B cell (primary cell): ENCODE measurements around the gene SYNJ1. TPM values are rescaled to one million over a fixed set of nuclear protein-coding genes. Genes with fewer than 3 reads are reported as not detected.

Source experiments
- ATAC-seq: fragments of 200-7000 bp; cut with Tn5 transposase; one replicate; pipeline ENCODE4 v1.10.0; 2021; ENCODE audit warnings: low read depth, mild to moderate bottlenecking, moderate number of reproducible peaks, moderate library complexity
- CTCF ChIA-PET: fragments of 350-600 bp; sonication (Branson Sonifier 250); formaldehyde crosslinking; loops from one replicate; lab custom pipeline; 2021; ENCODE audit warnings: antibody characterized with exemption, inconsistent platforms; lab: Charles Lee
- POLR2A ChIA-PET: fragments of 350-600 bp; sonication (Branson Sonifier 250); formaldehyde crosslinking; loops from one replicate; lab custom pipeline; 2021; ENCODE audit warnings: antibody characterized with exemption; lab: Charles Lee
- DNase-seq: peaks from one replicate; pipeline ENCODE4 v3.0.0; 2013
- H2AFZ ChIP-seq: 2 replicates; pipeline ENCODE4 v1.6.1; 2012; ENCODE audit warnings: mild to moderate bottlenecking, low read depth, low read length; ENCODE audit not compliant: insufficient read depth, poor library complexity, severe bottlenecking
- H3K27ac ChIP-seq, 2 donors: 1 replicate in 1 of 2; 2 replicates in 1 of 2; pipeline ENCODE4 v1.5.1; 2012 to 2013; ENCODE audit warnings: low read length in 2 of 2, mild to moderate bottlenecking in 2 of 2, moderate library complexity in 1 of 2
- H3K27me3 ChIP-seq, 4 experiments: fragments of 200-600 bp in 1 of 4; sonication (generic) in 1 of 4; replicated peaks in 1 of 4; 1 replicate in 2 of 4; 2 replicates in 2 of 4; pipeline versions ENCODE4 v1.6.1 to v1.7.0; 2013 to 2016; ENCODE audit warnings: low read length in 3 of 4, mild to moderate bottlenecking in 2 of 4, mixed read lengths in 1 of 4, moderate library complexity in 1 of 4; ENCODE audit not compliant: insufficient read depth in 4 of 4, control insufficient read depth in 3 of 4; ENCODE audit errors: control extremely low read depth in 1 of 4
- H3K36me3 ChIP-seq, 2 experiments: replicated peaks in 1 of 2; 1 replicate in 1 of 2; 2 replicates in 1 of 2; pipeline versions ENCODE4 v1.6.1 to v1.7.1; 2013; ENCODE audit warnings: low read length in 1 of 2; ENCODE audit not compliant: insufficient read depth in 2 of 2, control insufficient read depth in 1 of 2; ENCODE audit errors: control extremely low read depth in 1 of 2, extremely low read depth in 1 of 2
- H3K4me1 ChIP-seq, 2 donors: fragments of 200-600 bp in 1 of 2; sonication (generic) in 1 of 2; 1 replicate in 1 of 2; 2 replicates in 1 of 2; pipeline versions ENCODE4 v1.5.1 to v1.6.1; 2013 to 2017; ENCODE audit warnings: low read length in 2 of 2; ENCODE audit not compliant: control insufficient read depth in 2 of 2, insufficient read depth in 2 of 2
- H3K4me2 ChIP-seq: replicated peaks from 2 replicates; pipeline ENCODE3; 2012; ENCODE audit warnings: mild to moderate bottlenecking, low read depth, low read length; ENCODE audit not compliant: poor library complexity, severe bottlenecking
- H3K4me3 ChIP-seq, 5 experiments: fragments of 200-600 bp in 1 of 5; sonication (generic) in 1 of 5; 1 replicate in 3 of 5; 2 replicates in 2 of 5; pipeline versions ENCODE4 v1.5.1 to v1.7.0; 2011 to 2016; ENCODE audit warnings: low read length in 4 of 5, mild to moderate bottlenecking in 4 of 5, low read depth in 2 of 5, control low read depth in 1 of 5, moderate library complexity in 1 of 5; ENCODE audit not compliant: insufficient read depth in 1 of 5; ENCODE audit errors: control extremely low read depth in 1 of 5, extremely low read depth in 1 of 5
- H3K79me2 ChIP-seq: fragments of 200-600 bp; sonication (generic); one replicate; pipeline ENCODE4 v1.6.0; 2016; ENCODE audit warnings: low read length; ENCODE audit not compliant: control insufficient read depth, insufficient read depth
- H3K9ac ChIP-seq: fragments of 200-600 bp; sonication (generic); 2 replicates; pipeline ENCODE4 v1.6.1; 2017; ENCODE audit warnings: mild to moderate bottlenecking, low read length, moderate library complexity
- H3K9me3 ChIP-seq, 3 donors: one replicate each; pipeline versions ENCODE4 v1.6.1 to v1.7.1; 2013; ENCODE audit warnings: low read length in 2 of 3; ENCODE audit not compliant: control insufficient read depth in 2 of 3, insufficient read depth in 1 of 3; ENCODE audit errors: control extremely low read depth in 1 of 3
- H4K20me1 ChIP-seq: 2 replicates; pipeline ENCODE4 v1.6.0; 2012; ENCODE audit warnings: mild to moderate bottlenecking, low read length; ENCODE audit not compliant: insufficient read depth, control insufficient read depth, poor library complexity, severe bottlenecking
- H3K27ac Mint-ChIP-seq: one replicate; pipeline ENCODE4 v1.8.0; 2021; ENCODE audit warnings: mixed read lengths
- H3K27me3 Mint-ChIP-seq: one replicate; pipeline ENCODE4 v1.8.0; 2021; ENCODE audit warnings: mixed read lengths
- H3K4me1 Mint-ChIP-seq: one replicate; pipeline ENCODE4 v1.8.0; 2021; ENCODE audit warnings: mixed read lengths
- H3K4me3 Mint-ChIP-seq: one replicate; pipeline ENCODE4 v1.8.0; 2021; ENCODE audit warnings: mixed read lengths
- H3K9me3 Mint-ChIP-seq: one replicate; pipeline ENCODE4 v1.8.0; 2022; ENCODE audit warnings: mixed read lengths; ENCODE audit not compliant: insufficient read depth
- CTCF ChIP-seq: fragments of 200-600 bp; IDR thresholded peaks from one replicate; pipeline ENCODE4 v1.8.0; 2022; ENCODE audit warnings: antibody characterized with exemption, mild to moderate bottlenecking
- EZH2 ChIP-seq: IDR thresholded peaks from 2 replicates; pipeline ENCODE4 v1.6.1; 2012; ENCODE audit warnings: borderline replicate concordance, low read depth, mild to moderate bottlenecking, moderate library complexity, low read length; ENCODE audit not compliant: insufficient read depth, poor library complexity, severe bottlenecking
- WGBS: methylation state at CpG from one replicate; pipeline ENCODE4 v1.1.5; 2013; ENCODE audit warnings: missing lambda C conversion rate; ENCODE audit not compliant: insufficient coverage; 5-methylcytosine and 5-hydroxymethylcytosine counted together
- intact Hi-C: fragments of 100-400 bp; cut with micrococcal nuclease; formaldehyde crosslinking; loops from one replicate; pipeline ENCODE4 v1.10.0; 2022
- polyA plus RNA-seq: library from polyadenylated mRNA; depleted of rRNA; stranded (reverse); fragments of >200 nt; gene quantifications from 2 replicates; pipeline ENCODE4 v1.2.3, GENCODE V29; 2012
- total RNA-seq, 2 donors: library from RNA; stranded (reverse); fragments of 120-200 nt in 1 of 2; gene quantifications; 1 replicate in 1 of 2; 2 replicates in 1 of 2; pipeline versions ENCODE4 v1.2.3 to v1.2.4, GENCODE V29; 2013 to 2022

Gene SYNJ1
- total and polyA plus RNA-seq, 2 donors (not counting 1 experiment from before 2014, with no cell fraction given), result 2.2 to 9.4 TPM

GRCh38 chr21:32595431-32595830 lies 132.4 kb downstream of the SYNJ1 start:
- Histone ChIP-seq H3K79me2 (no peaks in the 10 kb centered on the region), H3K4me3 (no peak overlapping the region), H3K27ac (no peak overlapping the region), H3K9ac (no peak overlapping the region), H3K9me3 (no peaks in the 10 kb centered on the region), H3K4me1 (no peaks in the 10 kb centered on the region), H4K20me1 (peaks cover 6% of the 10 kb centered on the region), H3K4me2 (no peak overlapping the region), H3K36me3 (peaks cover 4 to 7% of the 10 kb centered on the region in 2 experiments), H3K27me3 (no peaks in the 10 kb centered on the region), H2AFZ (no peak overlapping the region)
- ATAC-seq (no peak), DNase-seq (no peak)
- no peak overlapping the region for H3K4me3 Mint-ChIP-seq
- CTCF ChIA-PET, result no interaction called here
- peaks cover 4% of the 10 kb centered on the region for H3K4me1 Mint-ChIP-seq
- POLR2A ChIA-PET, result no interaction called here
- no peak overlapping the region for H3K27ac Mint-ChIP-seq
- H3K27me3 Mint-ChIP-seq, result no peaks in the 10 kb centered on the region
- TF ChIP-seq CTCF (no peak), EZH2 (no peak)
- intact Hi-C loops, result no loop called here
- WGBS, result 98% methylated on average over 11 of the region's 11 CpGs
- H3K9me3 Mint-ChIP-seq, result no peaks in the 10 kb centered on the region

DNA sequence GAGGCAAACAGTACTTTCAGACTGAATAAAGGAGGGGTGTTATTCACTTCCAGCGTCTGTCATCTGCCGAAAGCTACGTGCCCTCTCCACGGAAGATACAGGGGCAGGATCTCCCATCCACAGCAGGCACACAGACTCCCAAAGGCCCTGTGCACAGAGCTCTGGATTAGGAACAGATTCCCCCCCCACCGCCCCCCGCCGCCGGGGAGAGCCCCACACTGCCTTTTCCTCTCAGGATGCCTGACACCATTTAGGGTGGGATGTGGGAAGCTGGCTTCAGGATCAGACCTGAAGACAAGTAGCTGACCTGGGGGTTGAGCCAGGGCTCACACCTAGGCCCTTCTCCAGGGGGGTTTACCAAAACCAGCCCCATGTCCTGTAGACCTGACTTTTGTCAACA lies 134.1 kb downstream of the SYNJ1 start:
- no peak for ATAC-seq

More for the DNA sequence above, 134.1 kb downstream of the SYNJ1 start:
- no peaks in the 10 kb centered on the region for H3K9me3 ChIP-seq
- no peaks in the 10 kb centered on the region for H3K79me2 ChIP-seq
- H3K4me3 ChIP-seq, result no peak overlapping the region
- ChIA-PET POLR2A (no interaction called here), CTCF (interaction anchor here (0.6 kb wide), 1 partner anchor 122 kb away, joined by 4 read pairs; no protein-coding TSS in a partner anchor)
- TF ChIP-seq EZH2 (no peak), CTCF (no peak)
- Mint-ChIP-seq H3K4me1 (no peaks in the 10 kb centered on the region), H3K4me3 (no peak overlapping the region), H3K9me3 (no peaks in the 10 kb centered on the region), H3K27ac (no peak overlapping the region), H3K27me3 (no peaks in the 10 kb centered on the region)
- no CpG with 5 or more reads among the region's 8 CpGs for WGBS
- H2AFZ ChIP-seq, result no peak overlapping the region
- no peak overlapping the region for H3K9ac ChIP-seq
- no peaks in the 10 kb centered on the region for H4K20me1 ChIP-seq
- no peak for DNase-seq
- H3K27ac ChIP-seq, result no peak overlapping the region
- peaks cover 0 to 3% of the 10 kb centered on the region in 2 experiments for H3K36me3 ChIP-seq
- no peaks in the 10 kb centered on the region for H3K4me1 ChIP-seq
- H3K27me3 ChIP-seq, result no peaks in the 10 kb centered on the region
- intact Hi-C loops, result no loop called here
- no peak overlapping the region for H3K4me2 ChIP-seq
